Coronary artery (tissue), 2 donors: ENCODE results near the gene ASIP.

Experiments
- DNase-seq: peaks from one replicate; pipeline ENCODE4 v3.0.0-alpha.2; 2017; ENCODE audit warnings: low spot score
- H3K27ac ChIP-seq, 2 donors: fragments of 200-600 bp; sonication (generic); one replicate each; pipeline ENCODE4 v1.5.1; 2016 to 2019
- H3K4me3 ChIP-seq: fragments of 200-600 bp; sonication (generic); 2 replicates; pipeline ENCODE4 v1.5.1; 2016; ENCODE audit warnings: mild to moderate bottlenecking, moderate library complexity
- TF ChIP-seq, protein P1 (sequence below): fragments of 200-600 bp; sonication (generic); IDR thresholded peaks from one replicate; pipeline ENCODE4 v1.5.1; 2019; ENCODE audit warnings: antibody characterized with exemption

Gene ASIP

DNA sequence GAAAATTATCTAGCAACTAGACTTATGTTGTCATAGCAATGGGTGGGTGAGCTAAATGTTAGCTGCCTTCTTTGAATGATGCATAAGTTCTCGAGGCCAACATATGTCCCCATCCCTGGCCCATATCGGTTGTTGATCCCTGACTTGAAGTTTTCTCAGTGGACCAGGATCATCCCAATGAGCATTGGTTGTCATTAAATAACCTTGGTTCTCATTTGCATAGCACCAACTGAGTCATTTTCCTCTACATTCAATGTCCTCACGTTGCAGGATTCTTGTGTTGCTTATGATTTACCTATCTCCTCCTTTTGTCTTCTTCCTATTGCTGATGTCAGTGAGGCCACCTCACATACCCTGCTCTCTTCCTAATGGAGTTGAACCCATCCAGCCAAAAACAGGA, 74.0 kb downstream of the ASIP start:
- TF ChIP-seq, protein P1, sequence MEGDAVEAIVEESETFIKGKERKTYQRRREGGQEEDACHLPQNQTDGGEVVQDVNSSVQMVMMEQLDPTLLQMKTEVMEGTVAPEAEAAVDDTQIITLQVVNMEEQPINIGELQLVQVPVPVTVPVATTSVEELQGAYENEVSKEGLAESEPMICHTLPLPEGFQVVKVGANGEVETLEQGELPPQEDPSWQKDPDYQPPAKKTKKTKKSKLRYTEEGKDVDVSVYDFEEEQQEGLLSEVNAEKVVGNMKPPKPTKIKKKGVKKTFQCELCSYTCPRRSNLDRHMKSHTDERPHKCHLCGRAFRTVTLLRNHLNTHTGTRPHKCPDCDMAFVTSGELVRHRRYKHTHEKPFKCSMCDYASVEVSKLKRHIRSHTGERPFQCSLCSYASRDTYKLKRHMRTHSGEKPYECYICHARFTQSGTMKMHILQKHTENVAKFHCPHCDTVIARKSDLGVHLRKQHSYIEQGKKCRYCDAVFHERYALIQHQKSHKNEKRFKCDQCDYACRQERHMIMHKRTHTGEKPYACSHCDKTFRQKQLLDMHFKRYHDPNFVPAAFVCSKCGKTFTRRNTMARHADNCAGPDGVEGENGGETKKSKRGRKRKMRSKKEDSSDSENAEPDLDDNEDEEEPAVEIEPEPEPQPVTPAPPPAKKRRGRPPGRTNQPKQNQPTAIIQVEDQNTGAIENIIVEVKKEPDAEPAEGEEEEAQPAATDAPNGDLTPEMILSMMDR = no peak
- Histone ChIP-seq H3K4me3 (no peak overlapping the region), H3K27ac (no peak overlapping the region)
- no peak for DNase-seq

DNA sequence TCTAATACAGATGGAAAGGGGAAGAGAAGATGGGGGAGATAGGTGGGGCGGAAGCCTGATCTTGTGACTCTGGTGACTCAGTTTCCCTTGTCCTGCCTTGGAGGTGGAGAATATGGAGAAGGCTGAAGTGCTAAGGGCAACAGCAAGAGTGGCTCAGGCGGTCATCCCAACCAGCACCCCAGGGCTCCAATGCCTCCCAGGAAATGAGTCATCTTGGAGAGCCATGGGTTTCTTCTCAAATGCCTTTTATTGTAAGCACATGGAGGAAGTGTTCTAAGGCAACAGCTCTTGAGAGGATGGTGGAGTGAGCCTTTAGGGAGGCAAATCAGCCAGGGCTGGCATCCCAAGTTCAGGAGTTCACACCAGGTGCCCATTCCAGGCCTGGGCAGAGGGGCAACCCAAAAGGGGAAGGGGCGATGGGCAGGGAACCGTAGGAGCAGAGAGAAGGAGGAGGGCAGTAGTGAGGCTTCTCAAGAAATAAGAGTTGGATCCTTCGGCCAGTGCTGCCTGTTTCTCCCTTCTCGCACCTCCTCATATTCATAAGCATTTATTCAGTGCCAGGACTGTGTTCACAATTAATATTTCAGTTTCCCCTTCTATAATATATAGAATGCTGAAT, 75.1 kb downstream of the ASIP start:
- TF ChIP-seq, protein P1 = no peak
- Histone ChIP-seq H3K4me3 (no peak overlapping the region), H3K27ac (no peak overlapping the region)
- no peak for DNase-seq
